Liver (tissue), 3 donors: Measurements from ENCODE around the gene DUSP23.

Source experiments
- FOXA1 ChIP-seq: IDR thresholded peaks from 2 replicates; pipeline ENCODE4 v1.6.1; 2016; ENCODE audit warnings: antibody characterized with exemption
- GABPA ChIP-seq, 2 donors: IDR thresholded peaks in 1 of 2; conservative IDR thresholded peaks in 1 of 2; 2 replicates each; pipeline ENCODE4 v1.6.1; 2016; ENCODE audit warnings: antibody characterized with exemption in 2 of 2, mild to moderate bottlenecking in 1 of 2, moderate library complexity in 1 of 2
- HNF4A ChIP-seq, 2 donors: conservative IDR thresholded peaks; 2 replicates each; pipeline ENCODE4 v1.6.1; 2016; ENCODE audit warnings: antibody characterized with exemption in 2 of 2, mild to moderate bottlenecking in 2 of 2
- JUND ChIP-seq, 2 donors: IDR thresholded peaks; 2 replicates each; pipeline ENCODE4 v1.6.1; 2016; ENCODE audit warnings: antibody characterized with exemption in 2 of 2
- RAD21 ChIP-seq, 2 donors: IDR thresholded peaks; 2 replicates each; pipeline ENCODE4 v1.6.1; 2016; ENCODE audit warnings: antibody characterized with exemption in 2 of 2, mild to moderate bottlenecking in 2 of 2
- RXRA ChIP-seq, 2 donors: IDR thresholded peaks; 2 replicates each; pipeline ENCODE4 v1.6.1; 2017 to 2018; ENCODE audit warnings: antibody characterized with exemption in 2 of 2, mild to moderate bottlenecking in 1 of 2
- SP1 ChIP-seq: IDR thresholded peaks from 2 replicates; pipeline ENCODE4 v1.6.1; 2018; ENCODE audit warnings: antibody characterized with exemption, mild to moderate bottlenecking
- TAF1 ChIP-seq: conservative IDR thresholded peaks from 2 replicates; pipeline ENCODE4 v1.6.1; 2016; ENCODE audit warnings: antibody characterized with exemption, mild to moderate bottlenecking
- YY1 ChIP-seq: IDR thresholded peaks from 2 replicates; pipeline ENCODE4 v1.6.1; 2016; ENCODE audit warnings: antibody characterized with exemption, mild to moderate bottlenecking
- TF ChIP-seq, protein P1 (sequence below): fragments of 150-350 bp; IDR thresholded peaks from 2 replicates; pipeline ENCODE4 v1.5.1; 2017; ENCODE audit warnings: improper control_type of control experiment, low read depth, low read length; ENCODE audit not compliant: missing input control
- TF ChIP-seq, protein P2 (sequence below): IDR thresholded peaks from 2 replicates; pipeline ENCODE4 v1.6.1; 2016; ENCODE audit warnings: antibody characterized with exemption
- TF ChIP-seq, protein P3 (sequence below): IDR thresholded peaks from 2 replicates; pipeline ENCODE4 v1.6.1; 2016; ENCODE audit warnings: antibody characterized with exemption
- TF ChIP-seq, protein P4 (sequence below): IDR thresholded peaks from 2 replicates; pipeline ENCODE4 v1.6.1; 2016; ENCODE audit warnings: antibody characterized with exemption, mild to moderate bottlenecking
- donor health status: healthy.
- donor health status: healthy.

DNA sequence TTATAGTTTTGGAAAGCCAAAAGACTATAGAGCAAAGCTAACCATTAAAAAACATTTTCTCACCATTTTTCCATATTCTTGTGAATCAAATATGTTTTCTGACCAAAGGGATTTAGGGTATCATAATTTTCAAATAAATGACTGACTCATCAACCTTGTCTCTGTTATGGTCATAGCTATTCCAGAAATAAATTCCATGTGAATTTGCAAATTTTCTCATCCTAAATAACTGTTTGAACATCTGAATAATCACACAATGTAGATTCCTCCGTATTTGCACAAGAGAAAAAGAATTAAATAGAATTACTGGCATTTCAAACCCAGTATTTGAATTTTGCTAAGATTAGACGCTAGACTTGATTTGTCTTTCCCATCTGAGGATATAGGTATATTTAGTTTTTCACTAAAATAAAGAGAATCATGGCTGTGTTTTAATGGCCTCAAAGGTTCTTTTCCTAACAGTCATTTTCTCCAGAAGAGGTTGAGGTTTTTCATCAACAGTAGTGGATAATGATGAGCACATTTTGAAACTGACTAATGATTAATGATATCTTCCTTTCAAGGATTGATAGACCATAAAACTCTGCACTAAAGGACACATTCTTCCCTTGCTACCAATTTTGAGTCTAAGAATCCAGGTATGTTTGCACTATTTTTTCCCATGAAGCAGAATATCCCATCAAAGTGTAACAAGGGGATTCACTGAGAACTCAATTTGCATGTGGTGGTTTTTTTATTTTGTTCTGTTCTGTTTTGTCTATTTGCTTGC is 9.5 kb upstream of the DUSP23 start:
- TF ChIP-seq, protein P1, sequence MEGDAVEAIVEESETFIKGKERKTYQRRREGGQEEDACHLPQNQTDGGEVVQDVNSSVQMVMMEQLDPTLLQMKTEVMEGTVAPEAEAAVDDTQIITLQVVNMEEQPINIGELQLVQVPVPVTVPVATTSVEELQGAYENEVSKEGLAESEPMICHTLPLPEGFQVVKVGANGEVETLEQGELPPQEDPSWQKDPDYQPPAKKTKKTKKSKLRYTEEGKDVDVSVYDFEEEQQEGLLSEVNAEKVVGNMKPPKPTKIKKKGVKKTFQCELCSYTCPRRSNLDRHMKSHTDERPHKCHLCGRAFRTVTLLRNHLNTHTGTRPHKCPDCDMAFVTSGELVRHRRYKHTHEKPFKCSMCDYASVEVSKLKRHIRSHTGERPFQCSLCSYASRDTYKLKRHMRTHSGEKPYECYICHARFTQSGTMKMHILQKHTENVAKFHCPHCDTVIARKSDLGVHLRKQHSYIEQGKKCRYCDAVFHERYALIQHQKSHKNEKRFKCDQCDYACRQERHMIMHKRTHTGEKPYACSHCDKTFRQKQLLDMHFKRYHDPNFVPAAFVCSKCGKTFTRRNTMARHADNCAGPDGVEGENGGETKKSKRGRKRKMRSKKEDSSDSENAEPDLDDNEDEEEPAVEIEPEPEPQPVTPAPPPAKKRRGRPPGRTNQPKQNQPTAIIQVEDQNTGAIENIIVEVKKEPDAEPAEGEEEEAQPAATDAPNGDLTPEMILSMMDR, result no peak
- TF ChIP-seq, protein P2, sequence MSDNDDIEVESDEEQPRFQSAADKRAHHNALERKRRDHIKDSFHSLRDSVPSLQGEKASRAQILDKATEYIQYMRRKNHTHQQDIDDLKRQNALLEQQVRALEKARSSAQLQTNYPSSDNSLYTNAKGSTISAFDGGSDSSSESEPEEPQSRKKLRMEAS, result no peak
- TF ChIP-seq YY1 (no peak), HNF4A (conservative IDR thresholded peaks at IDR 0.05) (no peak), RAD21 (IDR thresholded peaks at IDR 0.05) (no peak), JUND (IDR thresholded peaks at IDR 0.05) (no peak), TAF1 (no peak), SP1 (no peak), GABPA (IDR thresholded peaks at IDR 0.05 in 1 of 2, conservative IDR thresholded peaks at IDR 0.05 in 1 of 2) (no peak), RXRA (IDR thresholded peaks at IDR 0.05) (no peak), FOXA1 (no peak)
- TF ChIP-seq, protein P3, sequence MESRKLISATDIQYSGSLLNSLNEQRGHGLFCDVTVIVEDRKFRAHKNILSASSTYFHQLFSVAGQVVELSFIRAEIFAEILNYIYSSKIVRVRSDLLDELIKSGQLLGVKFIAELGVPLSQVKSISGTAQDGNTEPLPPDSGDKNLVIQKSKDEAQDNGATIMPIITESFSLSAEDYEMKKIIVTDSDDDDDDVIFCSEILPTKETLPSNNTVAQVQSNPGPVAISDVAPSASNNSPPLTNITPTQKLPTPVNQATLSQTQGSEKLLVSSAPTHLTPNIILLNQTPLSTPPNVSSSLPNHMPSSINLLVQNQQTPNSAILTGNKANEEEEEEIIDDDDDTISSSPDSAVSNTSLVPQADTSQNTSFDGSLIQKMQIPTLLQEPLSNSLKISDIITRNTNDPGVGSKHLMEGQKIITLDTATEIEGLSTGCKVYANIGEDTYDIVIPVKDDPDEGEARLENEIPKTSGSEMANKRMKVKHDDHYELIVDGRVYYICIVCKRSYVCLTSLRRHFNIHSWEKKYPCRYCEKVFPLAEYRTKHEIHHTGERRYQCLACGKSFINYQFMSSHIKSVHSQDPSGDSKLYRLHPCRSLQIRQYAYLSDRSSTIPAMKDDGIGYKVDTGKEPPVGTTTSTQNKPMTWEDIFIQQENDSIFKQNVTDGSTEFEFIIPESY, result no peak
- TF ChIP-seq, protein P4, sequence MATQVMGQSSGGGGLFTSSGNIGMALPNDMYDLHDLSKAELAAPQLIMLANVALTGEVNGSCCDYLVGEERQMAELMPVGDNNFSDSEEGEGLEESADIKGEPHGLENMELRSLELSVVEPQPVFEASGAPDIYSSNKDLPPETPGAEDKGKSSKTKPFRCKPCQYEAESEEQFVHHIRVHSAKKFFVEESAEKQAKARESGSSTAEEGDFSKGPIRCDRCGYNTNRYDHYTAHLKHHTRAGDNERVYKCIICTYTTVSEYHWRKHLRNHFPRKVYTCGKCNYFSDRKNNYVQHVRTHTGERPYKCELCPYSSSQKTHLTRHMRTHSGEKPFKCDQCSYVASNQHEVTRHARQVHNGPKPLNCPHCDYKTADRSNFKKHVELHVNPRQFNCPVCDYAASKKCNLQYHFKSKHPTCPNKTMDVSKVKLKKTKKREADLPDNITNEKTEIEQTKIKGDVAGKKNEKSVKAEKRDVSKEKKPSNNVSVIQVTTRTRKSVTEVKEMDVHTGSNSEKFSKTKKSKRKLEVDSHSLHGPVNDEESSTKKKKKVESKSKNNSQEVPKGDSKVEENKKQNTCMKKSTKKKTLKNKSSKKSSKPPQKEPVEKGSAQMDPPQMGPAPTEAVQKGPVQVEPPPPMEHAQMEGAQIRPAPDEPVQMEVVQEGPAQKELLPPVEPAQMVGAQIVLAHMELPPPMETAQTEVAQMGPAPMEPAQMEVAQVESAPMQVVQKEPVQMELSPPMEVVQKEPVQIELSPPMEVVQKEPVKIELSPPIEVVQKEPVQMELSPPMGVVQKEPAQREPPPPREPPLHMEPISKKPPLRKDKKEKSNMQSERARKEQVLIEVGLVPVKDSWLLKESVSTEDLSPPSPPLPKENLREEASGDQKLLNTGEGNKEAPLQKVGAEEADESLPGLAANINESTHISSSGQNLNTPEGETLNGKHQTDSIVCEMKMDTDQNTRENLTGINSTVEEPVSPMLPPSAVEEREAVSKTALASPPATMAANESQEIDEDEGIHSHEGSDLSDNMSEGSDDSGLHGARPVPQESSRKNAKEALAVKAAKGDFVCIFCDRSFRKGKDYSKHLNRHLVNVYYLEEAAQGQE, result no peak
